Esophagus squamous epithelium (tissue), 4 donors: ENCODE data around the gene TBPL2.

ENCODE experiments used
- POLR2A ChIP-seq, 4 donors: fragments of 450-650 bp; IDR thresholded peaks; one replicate each; pipeline ENCODE4 v1.6.1; 2017; ENCODE audit warnings: antibody characterized with exemption in 4 of 4, mild to moderate bottlenecking in 4 of 4, moderate library complexity in 3 of 4
- TF ChIP-seq, protein P1 (sequence below), 6 experiments: fragments of 450-650 bp in 4 of 6; fragments of 200-600 bp in 2 of 6; sonication (generic) in 2 of 6; IDR thresholded peaks; one replicate each; pipeline ENCODE4 v1.5.1; 2016 to 2019; ENCODE audit warnings: antibody characterized with exemption in 6 of 6, mild to moderate bottlenecking in 4 of 6, moderate library complexity in 4 of 6

DNA sequence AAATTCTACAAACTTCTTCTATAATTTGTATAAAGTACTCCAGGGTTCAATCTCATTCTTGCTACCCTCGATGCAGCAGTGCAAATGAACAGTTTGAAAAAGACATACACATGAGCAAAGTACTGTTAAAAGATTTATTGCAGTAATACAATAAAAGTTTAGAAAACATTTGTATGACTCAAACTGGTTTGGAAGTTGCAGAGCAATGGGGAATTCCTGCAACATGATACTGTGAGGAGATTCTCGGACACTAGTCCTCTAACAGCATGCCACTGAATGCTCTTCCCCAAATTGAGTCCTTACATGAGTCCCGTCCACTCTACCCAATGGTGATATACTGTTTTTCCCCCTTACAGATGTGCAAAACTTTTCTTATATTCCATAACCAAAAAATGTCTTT, 74.1 kb downstream of the TBPL2 start:
- TF ChIP-seq, protein P1, sequence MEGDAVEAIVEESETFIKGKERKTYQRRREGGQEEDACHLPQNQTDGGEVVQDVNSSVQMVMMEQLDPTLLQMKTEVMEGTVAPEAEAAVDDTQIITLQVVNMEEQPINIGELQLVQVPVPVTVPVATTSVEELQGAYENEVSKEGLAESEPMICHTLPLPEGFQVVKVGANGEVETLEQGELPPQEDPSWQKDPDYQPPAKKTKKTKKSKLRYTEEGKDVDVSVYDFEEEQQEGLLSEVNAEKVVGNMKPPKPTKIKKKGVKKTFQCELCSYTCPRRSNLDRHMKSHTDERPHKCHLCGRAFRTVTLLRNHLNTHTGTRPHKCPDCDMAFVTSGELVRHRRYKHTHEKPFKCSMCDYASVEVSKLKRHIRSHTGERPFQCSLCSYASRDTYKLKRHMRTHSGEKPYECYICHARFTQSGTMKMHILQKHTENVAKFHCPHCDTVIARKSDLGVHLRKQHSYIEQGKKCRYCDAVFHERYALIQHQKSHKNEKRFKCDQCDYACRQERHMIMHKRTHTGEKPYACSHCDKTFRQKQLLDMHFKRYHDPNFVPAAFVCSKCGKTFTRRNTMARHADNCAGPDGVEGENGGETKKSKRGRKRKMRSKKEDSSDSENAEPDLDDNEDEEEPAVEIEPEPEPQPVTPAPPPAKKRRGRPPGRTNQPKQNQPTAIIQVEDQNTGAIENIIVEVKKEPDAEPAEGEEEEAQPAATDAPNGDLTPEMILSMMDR (IDR thresholded peaks at IDR 0.05), result no peak
- no peak for TF ChIP-seq POLR2A (IDR thresholded peaks at IDR 0.05)
